T-helper 1 cell treated with Interleukin-12 subunit alpha and Interleukin-12 subunit beta and Interleukin-4 antibody, amounts not matched to agents 30 μg/mL and 1 μg/mL, for 36 hours (primary cell): ENCODE measurements around the gene URB1.
"Not testable (repeated sequence)": the region's sequence is repeated elsewhere in the genome, so short reads cannot be mapped to it uniquely, and the experiment has no call there.

Experiments used
- H3K27ac Mint-ChIP-seq: one replicate; pipeline ENCODE4 v1.8.0; 2021; ENCODE audit warnings: mild to moderate bottlenecking, mixed read lengths
- H3K27me3 Mint-ChIP-seq: one replicate; pipeline ENCODE4 v1.8.0; 2021; ENCODE audit warnings: low read depth, mixed read lengths
- H3K36me3 Mint-ChIP-seq: one replicate; pipeline ENCODE4 v1.8.0; 2021; ENCODE audit warnings: low read depth, mixed read lengths
- H3K4me1 Mint-ChIP-seq: one replicate; pipeline ENCODE4 v1.8.0; 2021; ENCODE audit warnings: low read depth, mixed read lengths
- H3K4me3 Mint-ChIP-seq: one replicate; pipeline ENCODE4 v1.8.0; 2021; ENCODE audit warnings: mild to moderate bottlenecking, moderate library complexity, mixed read lengths
- H3K9me3 Mint-ChIP-seq: one replicate; pipeline ENCODE4 v1.8.0; 2021; ENCODE audit warnings: mixed read lengths

Gene URB1

GRCh38 chr21:32392880-32393676 is at the start of gene URB1:
TSS of gene URB1 (minus strand) at chr21:32393012. CDS start at chr21:32392910, 102 bp downstream.
- Mint-ChIP-seq H3K4me3 (peak within 1 kb of the TSS; percentile 85), H3K9me3 (no peaks in the 10 kb centered on the region), H3K27ac (peak within 1 kb of the TSS; percentile 89), H3K36me3 (peaks cover 2% of the 10 kb centered on the region), H3K4me1 (peaks cover 31% of the 10 kb centered on the region), H3K27me3 (peaks cover 11% of the 10 kb centered on the region)

DNA sequence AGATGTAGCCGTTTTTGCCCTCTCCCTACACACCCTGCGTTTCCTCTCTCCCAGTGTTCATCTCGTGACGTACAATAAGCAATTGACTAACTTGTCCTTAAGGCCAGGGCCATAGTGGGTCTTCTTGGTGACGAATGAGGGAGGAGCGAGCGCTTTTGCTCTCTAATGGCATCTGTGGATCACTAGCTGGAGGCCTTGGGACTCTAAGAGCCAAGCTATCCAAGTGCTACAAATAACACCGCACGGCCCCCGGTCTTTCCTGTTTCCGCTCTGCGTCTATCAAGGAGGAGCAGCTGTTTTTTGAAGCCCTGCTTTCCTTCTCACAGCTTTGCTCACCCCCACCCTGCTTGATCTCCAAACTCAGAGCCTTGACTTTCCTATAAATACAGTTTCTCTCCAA is 44.9 kb upstream of the URB1 start:
- Mint-ChIP-seq H3K4me1 (peaks cover 2% of the 10 kb centered on the region), H3K36me3 (no peaks in the 10 kb centered on the region), H3K27ac (no peak overlapping the region), H3K9me3 (peaks cover 4% of the 10 kb centered on the region), H3K27me3 (no peaks in the 10 kb centered on the region), H3K4me3 (no peak overlapping the region)

- H3K4me1 Mint-ChIP-seq, H3K27ac Mint-ChIP-seq, H3K4me3 Mint-ChIP-seq, H3K27me3 Mint-ChIP-seq, H3K9me3 Mint-ChIP-seq, H3K36me3 Mint-ChIP-seq: not testable (repeated sequence)
Measured at GRCh38 chr21:32432982-32433660, 40.3 kb upstream of the URB1 start.

DNA sequence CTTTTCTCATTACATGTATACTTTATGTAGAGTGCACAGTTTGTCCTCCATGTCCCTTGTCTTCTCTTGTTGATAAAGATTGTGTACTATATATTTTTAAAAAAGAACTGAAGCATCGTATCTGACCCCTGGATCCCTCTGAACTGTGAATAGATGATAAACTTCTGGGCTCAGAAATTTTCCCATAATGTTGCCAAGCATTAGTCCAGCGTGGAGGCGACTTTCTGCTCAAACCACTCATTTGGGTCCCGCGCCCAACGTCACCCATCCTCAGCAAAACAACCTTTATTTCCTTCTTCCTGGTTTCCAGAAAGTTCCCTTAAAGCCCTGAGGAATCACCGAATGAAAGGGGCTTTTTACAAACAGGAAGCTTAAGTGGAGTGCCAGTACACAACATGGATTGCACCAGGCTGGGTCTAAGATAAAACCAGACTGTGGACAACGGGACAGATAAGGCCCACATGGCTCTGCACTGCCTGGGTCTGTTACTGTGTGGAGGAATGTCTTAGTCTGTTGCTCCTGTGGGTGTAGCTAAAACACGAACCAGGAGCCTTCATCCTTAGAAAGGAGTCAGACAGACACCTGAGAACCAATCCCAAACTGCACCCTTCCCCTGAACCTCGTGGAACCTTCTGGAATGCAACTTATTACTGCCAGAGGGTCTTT is 35.3 kb upstream of the URB1 start:
- H3K36me3 Mint-ChIP-seq: no peaks in the 10 kb centered on the region
- no peaks in the 10 kb centered on the region for H3K9me3 Mint-ChIP-seq
- no peak overlapping the region for H3K4me3 Mint-ChIP-seq
- no peaks in the 10 kb centered on the region for H3K4me1 Mint-ChIP-seq
- no peaks in the 10 kb centered on the region for H3K27me3 Mint-ChIP-seq
- no peak overlapping the region for H3K27ac Mint-ChIP-seq

GRCh38 chr21:32426592-32427051 is 33.8 kb upstream of the URB1 start:
- H3K36me3 Mint-ChIP-seq: no peaks in the 10 kb centered on the region
- H3K4me3 Mint-ChIP-seq: no peak overlapping the region
- H3K4me1 Mint-ChIP-seq: no peaks in the 10 kb centered on the region
- no peaks in the 10 kb centered on the region for H3K9me3 Mint-ChIP-seq
- no peak overlapping the region for H3K27ac Mint-ChIP-seq
- no peaks in the 10 kb centered on the region for H3K27me3 Mint-ChIP-seq

- Mint-ChIP-seq H3K27me3 (no peaks in the 10 kb centered on the region), H3K4me3 (no peak overlapping the region), H3K4me1 (no peaks in the 10 kb centered on the region), H3K27ac (no peak overlapping the region), H3K36me3 (no peaks in the 10 kb centered on the region), H3K9me3 (no peaks in the 10 kb centered on the region)
Measured at GRCh38 chr21:32426066-32426465, 33.3 kb upstream of the URB1 start.

DNA sequence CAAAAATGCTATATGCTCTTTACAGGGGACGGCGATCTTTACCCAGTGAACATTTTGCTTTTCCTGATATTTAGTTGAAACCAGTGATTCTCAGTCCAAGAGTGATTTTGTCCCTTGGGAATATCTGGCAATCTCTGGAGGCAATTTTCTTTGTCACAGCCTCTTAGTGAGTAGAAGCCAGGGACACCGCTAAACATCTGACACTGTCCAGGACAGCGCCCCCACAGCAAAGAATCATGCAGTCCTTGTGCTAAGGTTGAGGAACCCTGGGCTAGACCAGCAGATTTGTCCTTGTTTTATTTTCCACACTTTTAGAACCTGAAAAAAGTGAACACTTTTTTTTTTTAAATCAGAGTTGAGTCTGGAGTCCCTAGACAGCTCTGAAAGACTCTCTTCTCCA is 32.8 kb upstream of the URB1 start:
- H3K27ac Mint-ChIP-seq: no peak overlapping the region
- H3K9me3 Mint-ChIP-seq: no peaks in the 10 kb centered on the region
- H3K4me1 Mint-ChIP-seq: no peaks in the 10 kb centered on the region
- no peaks in the 10 kb centered on the region for H3K27me3 Mint-ChIP-seq
- no peak overlapping the region for H3K4me3 Mint-ChIP-seq
- no peaks in the 10 kb centered on the region for H3K36me3 Mint-ChIP-seq

DNA sequence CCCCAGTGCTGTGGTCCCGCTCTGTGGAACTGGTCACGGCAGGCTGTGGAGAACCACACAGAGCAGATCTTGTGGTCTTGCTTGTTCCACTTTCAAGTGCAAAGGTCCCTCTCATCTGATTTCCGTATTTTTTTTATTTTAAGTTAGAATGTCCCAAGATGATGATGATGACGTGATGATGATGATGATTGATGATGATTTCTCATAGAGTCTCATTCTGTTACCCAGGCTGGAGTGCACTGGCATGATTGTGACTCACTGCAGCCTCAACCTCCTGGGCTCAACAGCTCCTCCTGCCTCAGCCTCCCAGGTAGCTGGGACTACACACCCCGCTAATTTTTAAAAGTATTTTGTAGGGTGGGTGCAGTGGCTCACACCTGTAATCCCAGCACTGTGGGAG is 31.9 kb upstream of the URB1 start:
- no peaks in the 10 kb centered on the region for H3K36me3 Mint-ChIP-seq
- no peaks in the 10 kb centered on the region for H3K9me3 Mint-ChIP-seq
- H3K4me3 Mint-ChIP-seq: no peak overlapping the region
- H3K27me3 Mint-ChIP-seq: no peaks in the 10 kb centered on the region
- no peaks in the 10 kb centered on the region for H3K4me1 Mint-ChIP-seq
- no peak overlapping the region for H3K27ac Mint-ChIP-seq

GRCh38 chr21:32424191-32424535 is 31.4 kb upstream of the URB1 start:
- no peak overlapping the region for H3K27ac Mint-ChIP-seq
- H3K9me3 Mint-ChIP-seq: no peaks in the 10 kb centered on the region
- no peak overlapping the region for H3K4me3 Mint-ChIP-seq
- H3K36me3 Mint-ChIP-seq: no peaks in the 10 kb centered on the region
- H3K4me1 Mint-ChIP-seq: no peaks in the 10 kb centered on the region
- no peaks in the 10 kb centered on the region for H3K27me3 Mint-ChIP-seq

GRCh38 chr21:32423320-32424190 is 30.7 kb upstream of the URB1 start:
- no peaks in the 10 kb centered on the region for H3K27me3 Mint-ChIP-seq

GRCh38 chr21:32422064-32422463 is 29.3 kb upstream of the URB1 start:
- no peak overlapping the region for H3K27ac Mint-ChIP-seq
- H3K36me3 Mint-ChIP-seq: no peaks in the 10 kb centered on the region
- H3K4me3 Mint-ChIP-seq: no peak overlapping the region
- H3K9me3 Mint-ChIP-seq: no peaks in the 10 kb centered on the region
- no peaks in the 10 kb centered on the region for H3K27me3 Mint-ChIP-seq
- no peaks in the 10 kb centered on the region for H3K4me1 Mint-ChIP-seq

More at GRCh38 chr21:32423320-32424190, 30.7 kb upstream of the URB1 start:
- Mint-ChIP-seq H3K36me3 (no peaks in the 10 kb centered on the region), H3K4me3 (no peak overlapping the region), H3K4me1 (no peaks in the 10 kb centered on the region), H3K27ac (no peak overlapping the region), H3K9me3 (no peaks in the 10 kb centered on the region)

- no peak overlapping the region for H3K27ac Mint-ChIP-seq
- peaks cover 4% of the 10 kb centered on the region for H3K4me1 Mint-ChIP-seq
- H3K9me3 Mint-ChIP-seq: no peaks in the 10 kb centered on the region
- H3K36me3 Mint-ChIP-seq: no peaks in the 10 kb centered on the region
- H3K4me3 Mint-ChIP-seq: no peak overlapping the region
- peaks cover 5% of the 10 kb centered on the region for H3K27me3 Mint-ChIP-seq
Measured at GRCh38 chr21:32418146-32418545, 25.3 kb upstream of the URB1 start.

DNA sequence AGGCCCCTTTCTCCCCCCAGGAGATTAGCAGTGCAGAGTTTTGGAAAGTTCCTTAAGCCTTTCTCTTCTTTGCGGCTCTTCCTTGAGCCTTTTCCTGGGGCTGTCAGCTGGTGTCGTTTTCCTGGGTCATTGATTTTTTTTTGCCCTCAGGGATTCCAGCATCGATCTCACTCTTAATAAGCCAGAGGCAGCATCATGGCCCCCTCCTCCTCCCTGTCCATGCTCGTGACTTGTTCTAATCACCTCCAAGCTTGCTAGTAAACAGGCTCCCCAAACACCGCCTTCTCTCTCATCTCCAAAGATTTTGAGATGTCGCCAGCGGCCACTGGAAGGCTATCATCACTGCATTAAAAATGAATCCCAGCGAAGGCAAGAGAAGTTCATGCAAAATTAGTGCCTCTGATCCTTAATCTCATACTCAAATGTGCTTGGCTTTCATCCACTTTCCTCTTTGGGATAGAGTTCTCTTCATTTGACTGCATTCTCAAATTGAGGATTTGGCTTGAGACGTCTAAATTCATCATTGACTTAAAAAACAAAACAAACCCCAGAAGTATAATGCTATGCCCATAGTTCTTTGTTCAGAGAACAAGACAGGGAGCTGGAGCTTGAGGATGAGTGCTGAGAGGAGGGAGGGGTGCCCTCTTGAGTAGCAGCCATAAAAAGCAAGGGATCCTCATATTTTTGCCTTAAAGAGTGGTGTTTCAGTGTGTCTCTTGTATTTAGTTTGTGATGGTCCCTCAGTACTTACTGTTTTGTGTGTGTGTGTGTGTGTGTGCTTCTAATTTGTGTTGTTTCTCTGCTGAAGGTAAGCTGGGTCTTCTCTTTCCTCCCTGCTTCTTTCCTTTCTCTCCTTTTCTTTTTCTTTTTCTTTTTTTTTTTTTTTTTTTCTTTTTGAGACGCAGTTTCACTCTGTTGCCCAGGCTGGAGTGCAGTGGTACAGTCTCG is 22.9 kb upstream of the URB1 start:
- peaks cover 15% of the 10 kb centered on the region for H3K4me1 Mint-ChIP-seq
- H3K9me3 Mint-ChIP-seq: no peaks in the 10 kb centered on the region
- no peaks in the 10 kb centered on the region for H3K36me3 Mint-ChIP-seq
- H3K27ac Mint-ChIP-seq: no peak overlapping the region
- peaks cover 5% of the 10 kb centered on the region for H3K27me3 Mint-ChIP-seq
- H3K4me3 Mint-ChIP-seq: no peak overlapping the region
